Fibroblast of gingiva (primary cell): ENCODE data around the gene SNX33.
"Not testable (repeated sequence)": the region's sequence is repeated elsewhere in the genome, so short reads cannot be mapped to it uniquely, and the experiment has no call there.

Experiments
- DNase-seq: peaks from one replicate; pipeline ENCODE4 v3.0.0-alpha.2; 2011; ENCODE audit warnings: low read depth

Gene SNX33

GRCh38 chr15:75661756-75662140 is 14.0 kb downstream of the SNX33 start:
- no peak for DNase-seq

GRCh38 chr15:75662823-75663519 is 15.3 kb downstream of the SNX33 start:
- DNase-seq = no peak

- DNase-seq = no peak
Measured at GRCh38 chr15:75663931-75664421, 16.3 kb downstream of the SNX33 start.

GRCh38 chr15:75666823-75667501 is 19.2 kb downstream of the SNX33 start:
- peak; percentile 99 for DNase-seq

GRCh38 chr15:75669191-75669878 is 21.6 kb downstream of the SNX33 start:
- no peak for DNase-seq

GRCh38 chr15:75669879-75670212 is 22.1 kb downstream of the SNX33 start:
- DNase-seq = no peak

- DNase-seq = no peak
Measured at GRCh38 chr15:75671730-75672602, 24.3 kb downstream of the SNX33 start.

GRCh38 chr15:75672646-75673425 is 25.1 kb downstream of the SNX33 start:
- DNase-seq = peak; percentile 53

GRCh38 chr15:75673426-75674235 is 25.9 kb downstream of the SNX33 start:
- peak; percentile 87 for DNase-seq

GRCh38 chr15:75674366-75674765 is 26.7 kb downstream of the SNX33 start:
- no peak for DNase-seq

GRCh38 chr15:75675579-75676404 is 28.1 kb downstream of the SNX33 start:
- peak; percentile 65 for DNase-seq

- no peak for DNase-seq
Measured at GRCh38 chr15:75676688-75677464, 29.2 kb downstream of the SNX33 start.

- no peak for DNase-seq
Measured at GRCh38 chr15:75677465-75678323, 30.0 kb downstream of the SNX33 start.

GRCh38 chr15:75678324-75678690 is 30.6 kb downstream of the SNX33 start:
- DNase-seq = not testable (repeated sequence)

- no peak for DNase-seq
Measured at GRCh38 chr15:75680007-75680789, 32.5 kb downstream of the SNX33 start.

- DNase-seq = no peak
Measured at GRCh38 chr15:75682181-75683135, 34.7 kb downstream of the SNX33 start.
